ENCODE results near the gene VIPR1.

VIPR1 gene

GRCh38 chr3:42502429-42503250 lies at the start of gene VIPR1:
Gene VIPR1, plus strand, starts transcription at chr3:42502643. Its CDS starts 93 bp downstream, at chr3:42502736.
- Histone ChIP-seq H3F3A (ENCODE audit: insufficient read depth, low read length) (no peaks in the 10 kb centered on the region), H3K4me1 (ENCODE audit: insufficient read depth, low read length, severe bottlenecking) (peaks cover 10% of the 10 kb centered on the region), H3K9me3 (ENCODE audit: low read length) (no peaks in the 10 kb centered on the region), H3K4me2 (ENCODE audit: low read length) (peak within 1 kb of the TSS; percentile 96), H3K4me3 (ENCODE audit: low read depth, low read length, poor library complexity, severe bottlenecking) (peak within 1 kb of the TSS; percentile 67), H3K27me3 (ENCODE audit: insufficient read depth, low read length) (peaks cover 9% of the 10 kb centered on the region; the same call in 1 of the 2 replicates), H3K9ac (ENCODE audit: low read length) (peak within 1 kb of the TSS; percentile 39; the same call in 1 of the 2 replicates), H3K79me2 (ENCODE audit: insufficient read depth, low read length) (no peaks in the 10 kb centered on the region), H4K20me1 (ENCODE audit: insufficient read depth, low read length) (no peaks in the 10 kb centered on the region), H3K9me2 (ENCODE audit: low read depth, low read length) (no peaks in the 10 kb centered on the region), H2AFZ (ENCODE audit: low read length) (peak within 1 kb of the TSS; percentile 93), H3K27ac (ENCODE audit: low read depth, low read length, poor library complexity, severe bottlenecking) (no peak within 1 kb of the TSS), H3K36me3 (ENCODE audit: insufficient read depth, low read length) (no peaks in the 10 kb centered on the region)
- TF ChIP-seq EZH2 (IDR thresholded peaks at IDR 0.05; ENCODE audit: borderline replicate concordance, low read length), result no peak
- TF ChIP-seq CTCF (IDR thresholded peaks at IDR 0.05; ENCODE audit: low read length), result no peak

GRCh38 chr3:42456211-42456610 lies 46.2 kb upstream of the VIPR1 start:
- H3K4me1 ChIP-seq (ENCODE audit: insufficient read depth, low read length, severe bottlenecking), result no peaks in the 10 kb centered on the region
- TF ChIP-seq EZH2 (IDR thresholded peaks at IDR 0.05; ENCODE audit: borderline replicate concordance, low read length) (no peak), CTCF (IDR thresholded peaks at IDR 0.05; ENCODE audit: low read length) (no peak)
- no peaks in the 10 kb centered on the region for H3K27me3 ChIP-seq (ENCODE audit: insufficient read depth, low read length)
- no peaks in the 10 kb centered on the region for H3K79me2 ChIP-seq (ENCODE audit: insufficient read depth, low read length)
- no peak overlapping the region for H2AFZ ChIP-seq (ENCODE audit: low read length)
- H3K9me3 ChIP-seq (ENCODE audit: low read length), result no peaks in the 10 kb centered on the region
- no peak overlapping the region for H3K4me2 ChIP-seq (ENCODE audit: low read length)
- H3K36me3 ChIP-seq (ENCODE audit: insufficient read depth, low read length), result no peaks in the 10 kb centered on the region
- no peak overlapping the region for H3K27ac ChIP-seq (ENCODE audit: low read depth, low read length, poor library complexity, severe bottlenecking)
- H3K4me3 ChIP-seq (ENCODE audit: low read depth, low read length, poor library complexity, severe bottlenecking), result no peak overlapping the region
- no peak overlapping the region for H3K9ac ChIP-seq (ENCODE audit: low read length)
- H3K9me2 ChIP-seq (ENCODE audit: low read depth, low read length), result no peaks in the 10 kb centered on the region
- H4K20me1 ChIP-seq (ENCODE audit: insufficient read depth, low read length), result no peaks in the 10 kb centered on the region
- H3F3A ChIP-seq (ENCODE audit: insufficient read depth, low read length), result no peaks in the 10 kb centered on the region

- H3K4me1 ChIP-seq (ENCODE audit: insufficient read depth, low read length, severe bottlenecking), result no peaks in the 10 kb centered on the region
- TF ChIP-seq EZH2 (IDR thresholded peaks at IDR 0.05; ENCODE audit: borderline replicate concordance, low read length), result no peak
- TF ChIP-seq CTCF (IDR thresholded peaks at IDR 0.05; ENCODE audit: low read length), result no peak
Observed at GRCh38 chr3:42459151-42459550, 43.3 kb upstream of the VIPR1 start.

More at GRCh38 chr3:42459151-42459550, 43.3 kb upstream of the VIPR1 start:
- no peaks in the 10 kb centered on the region for H4K20me1 ChIP-seq (ENCODE audit: insufficient read depth, low read length)
- H3K79me2 ChIP-seq (ENCODE audit: insufficient read depth, low read length), result no peaks in the 10 kb centered on the region
- H3F3A ChIP-seq (ENCODE audit: insufficient read depth, low read length), result no peaks in the 10 kb centered on the region
- H3K9me3 ChIP-seq (ENCODE audit: low read length), result no peaks in the 10 kb centered on the region
- no peaks in the 10 kb centered on the region for H3K36me3 ChIP-seq (ENCODE audit: insufficient read depth, low read length)
- H3K4me3 ChIP-seq (ENCODE audit: low read depth, low read length, poor library complexity, severe bottlenecking), result no peak overlapping the region
- no peaks in the 10 kb centered on the region for H3K9me2 ChIP-seq (ENCODE audit: low read depth, low read length)
- H3K4me2 ChIP-seq (ENCODE audit: low read length), result no peak overlapping the region
- no peak overlapping the region for H2AFZ ChIP-seq (ENCODE audit: low read length)
- H3K27ac ChIP-seq (ENCODE audit: low read depth, low read length, poor library complexity, severe bottlenecking), result no peak overlapping the region
- no peak overlapping the region for H3K9ac ChIP-seq (ENCODE audit: low read length)
- H3K27me3 ChIP-seq (ENCODE audit: insufficient read depth, low read length), result no peaks in the 10 kb centered on the region
